Stimulated activated CD4-positive, alpha-beta T cell treated with anti-CD3 and anti-CD28 coated beads, Interleukin-1b, Interleukin-23, amount 100 ng/mL, for 4 hours (primary cell): Measurements from ENCODE around the gene GON4L.
"Not testable (repeated sequence)": the region's sequence is repeated elsewhere in the genome, so short reads cannot be mapped to it uniquely, and the experiment has no call there.

Experiments
- DNase-seq, 2 donors: peaks; one replicate each; pipeline ENCODE4 v3.0.0-alpha.2; 2020; ENCODE audit warnings: low read depth in 2 of 2

GON4L gene

GRCh38 chr1:155871390-155871789, 14.4 kb upstream of the GON4L start:
- no peak for DNase-seq

GRCh38 chr1:155867766-155868165, 10.8 kb upstream of the GON4L start:
- DNase-seq: no peak

- DNase-seq: no peak
These were observed 7.4 kb upstream of the GON4L start for GRCh38 chr1:155864393-155864792.

- DNase-seq: no peak
These were observed 4.9 kb upstream of the GON4L start for GRCh38 chr1:155861896-155862295.

DNA sequence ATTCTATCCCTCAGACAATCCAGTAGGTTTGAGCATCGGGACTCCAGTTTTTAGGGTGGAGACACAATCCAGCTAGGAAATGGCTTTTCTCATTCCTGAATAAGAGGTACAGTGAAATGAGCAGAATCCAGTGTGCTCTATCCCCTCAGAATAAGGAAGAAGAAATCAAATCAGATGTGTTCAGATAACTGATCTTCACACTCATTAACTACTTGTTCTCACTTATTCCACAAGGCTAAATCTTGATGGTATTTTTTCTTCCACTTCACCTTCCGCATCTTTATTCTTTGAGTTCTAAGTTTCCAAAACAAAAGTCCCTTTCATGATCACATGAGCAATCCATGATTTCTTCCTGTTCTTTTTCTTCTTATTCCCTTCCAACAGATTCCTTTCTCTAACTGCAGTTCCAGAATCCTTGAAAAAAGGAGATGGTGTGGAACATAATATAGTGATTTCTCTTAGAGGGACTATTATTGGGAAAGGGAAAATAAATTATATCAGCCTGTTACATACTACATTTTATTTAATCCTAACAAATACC, 4.0 kb upstream of the GON4L start:
- DNase-seq: no peak

DNA sequence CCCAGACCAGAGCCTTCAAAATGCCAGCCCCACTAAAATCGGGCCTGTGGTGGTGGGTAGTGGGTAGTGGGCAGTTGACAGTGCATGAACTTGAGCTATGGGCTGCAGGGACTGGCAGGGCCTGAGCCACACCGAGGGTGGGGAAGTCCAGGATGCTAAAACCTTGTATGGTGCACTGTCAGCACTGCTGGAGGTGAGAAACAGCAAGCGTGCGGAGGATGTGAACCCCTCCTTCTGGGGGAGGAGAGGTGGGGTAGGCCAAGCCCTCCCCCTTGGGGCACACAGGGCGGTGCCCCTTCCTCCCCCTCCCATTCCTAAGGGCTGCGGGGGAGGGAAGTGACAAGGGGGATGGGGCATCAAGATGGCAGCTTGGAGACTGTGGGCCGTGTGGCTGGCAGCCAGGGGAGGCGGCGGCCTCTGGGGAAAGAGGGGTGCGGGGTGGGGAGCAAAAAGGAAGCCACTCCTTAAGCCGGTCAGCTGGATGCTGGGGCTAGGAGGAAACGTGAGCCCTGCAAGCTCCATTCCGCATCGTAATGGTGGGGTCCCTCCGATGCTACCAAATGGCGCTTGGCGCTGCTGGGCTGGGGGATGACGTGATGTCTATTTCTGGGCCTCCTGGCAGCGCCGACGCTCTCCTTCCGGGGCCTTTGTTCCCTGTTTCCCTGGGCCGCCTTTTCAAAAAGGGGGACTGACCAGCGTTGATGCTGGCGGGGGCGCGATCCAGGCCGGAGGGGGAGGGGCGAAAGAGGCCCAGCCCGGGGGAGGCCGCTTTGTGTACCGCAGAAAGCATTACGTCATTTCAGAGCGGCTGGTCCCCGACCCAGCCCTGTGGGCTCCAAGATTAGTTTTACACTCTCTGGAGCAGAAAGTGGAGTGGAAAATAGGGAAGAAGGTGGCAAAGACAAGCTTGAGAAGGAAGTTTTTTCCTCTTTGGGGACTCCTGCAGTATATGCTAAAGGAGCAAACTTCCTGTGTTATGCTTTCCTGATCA, 3.2 kb upstream of the GON4L start:
- peak in 1 of 2 donors; percentile 17 for DNase-seq

- peak; percentile 92 to 94 for DNase-seq
These were observed 2.3 kb upstream of the GON4L start, which contains the start of gene SYT11 for GRCh38 chr1:155859234-155859829. TSS of gene SYT11 (plus strand) at chr1:155859567. CDS start at chr1:155859762, 195 bp downstream.

- no peak for DNase-seq
These were observed 1.8 kb upstream of the GON4L start for GRCh38 chr1:155858800-155859233.

DNA sequence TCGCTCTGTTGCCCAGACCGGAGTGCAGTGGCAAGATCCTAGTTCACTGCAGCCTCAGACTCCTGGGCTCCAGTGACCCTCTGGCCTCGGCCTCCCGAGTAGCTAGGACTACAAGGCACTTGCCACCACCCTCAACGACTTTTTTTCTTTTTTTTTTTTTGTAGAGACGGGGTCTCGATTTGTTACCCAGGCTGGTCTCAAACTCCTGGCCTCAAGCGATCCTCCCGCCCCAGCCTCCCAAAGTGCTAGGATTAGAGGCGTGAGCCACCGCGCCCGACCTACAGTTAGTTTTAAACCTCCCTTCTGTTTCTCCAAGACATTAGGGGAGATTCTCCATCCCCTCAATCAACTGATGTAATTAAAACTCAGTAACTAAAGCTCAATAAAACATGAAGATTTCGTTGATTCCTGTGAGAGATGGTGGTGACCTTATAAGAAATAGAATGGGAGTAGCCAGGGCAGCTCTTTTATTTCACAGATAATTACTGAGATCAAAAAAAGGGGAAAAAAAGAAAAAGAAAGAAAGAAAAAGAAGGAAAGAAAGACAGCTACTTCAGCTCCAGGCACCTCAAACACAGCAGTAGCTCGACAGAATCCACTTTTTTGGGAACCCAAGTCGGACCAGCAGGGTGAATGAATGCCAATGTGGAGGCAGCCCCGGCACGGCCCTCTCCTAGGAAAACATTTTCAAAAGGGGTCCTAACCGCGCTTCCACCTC, 598 bp downstream of the GON4L start:
- no peak for DNase-seq

GRCh38 chr1:155850345-155850744, 6.7 kb downstream of the GON4L start:
- no peak for DNase-seq

GRCh38 chr1:155847823-155848529, 9.0 kb downstream of the GON4L start:
- DNase-seq: no peak

GRCh38 chr1:155844860-155845421, 12.1 kb downstream of the GON4L start:
- no peak for DNase-seq

DNA sequence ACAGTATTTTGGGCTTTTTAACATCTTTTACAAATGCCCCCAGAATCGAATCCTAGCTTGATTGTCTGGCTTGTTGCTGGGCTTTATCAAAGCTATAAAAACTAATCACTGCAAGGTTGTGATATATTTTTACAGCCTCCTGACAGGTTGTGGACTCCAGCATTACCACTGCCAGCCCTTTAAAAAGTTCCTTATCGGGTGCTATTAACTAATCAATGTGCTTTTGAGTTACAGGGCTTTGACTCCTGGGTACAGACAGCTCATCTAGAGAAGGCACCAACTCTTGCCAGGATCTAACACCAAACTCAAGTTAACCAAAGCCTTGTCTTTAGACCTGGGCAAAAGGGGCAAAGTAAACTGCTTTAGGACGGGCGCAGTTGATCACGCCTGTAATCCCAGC, 16.6 kb downstream of the GON4L start:
- DNase-seq: no peak

DNA sequence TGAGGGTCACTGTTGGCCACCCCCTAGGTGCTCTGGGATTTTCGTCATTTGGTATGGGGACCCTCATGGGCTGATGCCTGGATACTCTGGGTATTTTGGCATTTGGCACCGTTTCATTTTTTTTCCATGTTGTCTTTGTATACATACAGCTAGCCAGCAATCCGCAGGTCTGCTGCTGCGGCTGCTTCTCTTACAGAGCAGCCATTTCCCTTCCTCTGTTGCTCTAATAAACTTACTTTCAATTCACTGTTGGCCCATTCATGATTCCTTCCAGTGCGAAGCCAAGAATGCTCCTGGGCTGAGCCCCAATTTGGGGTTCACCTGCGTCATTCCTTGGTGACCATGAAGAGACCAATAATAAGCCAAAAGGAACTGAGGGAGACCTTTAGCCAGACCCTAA, 21.5 kb downstream of the GON4L start:
- no peak for DNase-seq

DNA sequence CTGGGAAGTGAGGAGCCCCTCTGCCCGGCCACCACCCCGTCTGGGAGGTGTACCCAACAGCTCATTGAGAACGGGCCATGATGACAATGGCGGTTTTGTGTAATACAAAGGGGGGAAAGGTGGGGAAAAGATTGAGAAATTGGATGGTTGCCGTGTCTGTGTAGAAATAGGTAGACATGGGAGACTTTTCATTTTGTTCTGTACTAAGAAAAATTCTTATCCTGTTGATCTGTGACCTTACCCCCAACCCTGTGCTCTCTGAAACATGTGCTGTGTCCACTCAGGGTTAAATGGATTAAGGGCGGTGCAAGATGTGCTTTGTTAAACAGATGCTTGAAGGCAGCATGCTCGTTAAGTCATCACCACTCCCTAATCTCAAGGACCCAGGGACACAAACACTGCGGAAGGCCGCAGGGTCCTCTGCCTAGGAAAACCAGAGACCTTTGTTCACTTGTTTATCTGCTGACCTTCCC, 22.1 kb downstream of the GON4L start:
- not testable (repeated sequence) for DNase-seq

DNA sequence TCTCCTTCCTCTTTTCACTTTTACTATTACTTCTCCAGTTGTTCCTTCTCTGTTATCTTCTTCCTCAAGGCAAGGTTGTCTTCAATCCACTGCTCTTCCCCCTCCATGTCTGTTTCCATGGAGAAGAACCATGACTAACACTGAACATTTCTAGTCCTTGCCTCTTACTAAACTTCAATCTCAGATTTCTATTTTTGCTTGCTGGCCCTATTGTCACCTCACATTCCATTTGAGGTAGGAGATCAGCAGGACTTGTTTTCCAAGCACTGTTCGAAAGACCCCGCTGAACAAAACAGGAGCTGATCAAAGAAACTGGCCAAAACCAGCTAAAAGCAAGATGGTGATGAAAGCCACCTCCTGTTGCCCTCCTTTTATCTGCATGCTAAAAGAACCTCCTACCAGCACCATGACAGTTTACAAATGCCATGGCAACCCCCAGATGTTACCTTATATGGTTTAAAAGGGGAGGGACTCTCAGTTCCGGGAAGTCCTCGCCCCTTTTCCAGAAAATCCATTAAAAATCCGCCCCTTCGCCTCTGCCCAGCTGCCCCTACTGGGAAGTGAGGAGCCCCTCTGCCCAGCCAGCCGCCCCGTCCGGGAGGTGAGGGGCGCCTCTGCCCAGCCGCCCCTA, 22.6 kb downstream of the GON4L start:
- no peak for DNase-seq

DNA sequence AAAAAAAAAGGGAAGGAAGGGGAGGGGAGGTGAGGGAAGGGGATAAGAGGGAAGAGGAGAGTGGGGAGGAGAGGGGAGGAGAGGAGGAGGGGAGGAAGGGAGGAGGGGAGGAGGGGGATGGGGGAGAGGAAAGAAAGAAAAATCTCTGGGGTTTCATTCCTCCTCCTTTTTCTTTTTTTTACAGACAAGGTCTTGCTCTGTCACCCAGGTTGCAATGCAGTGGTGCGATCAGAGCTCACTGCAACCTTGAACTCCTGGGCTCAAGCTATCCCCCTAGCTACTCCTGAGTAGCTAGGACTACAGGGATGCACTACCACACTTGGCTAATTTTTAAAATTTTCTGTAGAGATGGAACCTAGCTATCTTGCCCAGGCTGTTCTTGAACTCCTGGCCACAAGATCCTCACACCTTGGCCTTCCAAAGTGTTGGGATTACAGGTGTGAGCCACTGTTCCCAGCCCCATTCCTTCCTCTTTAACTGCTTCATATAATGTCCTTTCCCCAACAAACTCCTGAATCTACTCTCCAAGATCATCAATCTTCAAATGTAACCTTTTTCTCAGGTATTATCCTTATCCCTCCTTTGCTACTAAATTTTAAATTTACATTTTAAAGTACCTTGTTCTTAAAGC, 23.2 kb downstream of the GON4L start:
- no peak for DNase-seq

GRCh38 chr1:155831279-155831976, 25.6 kb downstream of the GON4L start:
- DNase-seq: no peak

DNA sequence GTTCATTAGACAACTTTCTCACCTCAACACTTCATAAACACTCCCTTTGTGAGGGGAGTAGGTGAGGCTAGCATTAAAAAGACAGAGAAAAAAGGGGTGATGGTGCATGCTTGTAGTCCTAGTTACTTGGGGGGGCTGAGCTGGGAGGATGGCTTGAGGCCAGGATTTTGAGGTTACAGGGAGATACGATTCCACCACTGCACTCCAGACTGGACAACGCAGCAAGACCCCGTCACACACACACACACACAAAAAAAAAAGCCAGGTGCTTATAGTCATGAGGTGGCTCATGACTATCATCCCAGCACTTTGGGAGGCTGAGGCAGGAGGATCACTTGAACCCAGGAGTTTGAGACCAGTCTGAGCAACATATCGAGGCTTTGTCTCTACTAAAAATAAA, 29.6 kb downstream of the GON4L start:
- DNase-seq: no peak
